OCI-LY1 (cell line): ENCODE measurements around the gene FBXL17.

Source experiments
- H2AFZ ChIP-seq: fragments of 200-600 bp; sonication (generic), shearing (Covaris generic); 2 replicates; pipeline ENCODE4 v1.6.0; 2014; ENCODE audit warnings: antibody characterized with exemption, mild to moderate bottlenecking, low read length
- H3F3A ChIP-seq: fragments of 200-600 bp; sonication (generic), shearing (Covaris generic); 2 replicates; pipeline ENCODE4 v1.6.0; 2014; ENCODE audit warnings: mild to moderate bottlenecking, antibody characterized with exemption, low read length, moderate library complexity; ENCODE audit not compliant: insufficient read depth
- H3K27ac ChIP-seq: fragments of 200-600 bp; sonication (generic); 2 replicates; pipeline ENCODE4 v1.5.1; 2014; ENCODE audit warnings: low read length, mixed run types, mild to moderate bottlenecking, low read depth; ENCODE audit not compliant: poor library complexity, severe bottlenecking
- H3K27me3 ChIP-seq: fragments of 200-600 bp; sonication (generic); 2 replicates; pipeline ENCODE4 v1.6.0; 2014; ENCODE audit warnings: antibody characterized with exemption, mild to moderate bottlenecking, low read length, moderate library complexity; ENCODE audit not compliant: insufficient read depth
- H3K36me3 ChIP-seq: fragments of 200-600 bp; sonication (generic); 2 replicates; pipeline ENCODE4 v1.6.1; 2014; ENCODE audit warnings: mild to moderate bottlenecking, antibody characterized with exemption, low read length, moderate library complexity, mixed read lengths; ENCODE audit not compliant: insufficient read depth
- H3K4me1 ChIP-seq: fragments of 200-600 bp; sonication (generic); 2 replicates; pipeline ENCODE4 v1.5.1; 2014; ENCODE audit warnings: mild to moderate bottlenecking, low read length, moderate library complexity; ENCODE audit not compliant: insufficient read depth, severe bottlenecking
- H3K4me2 ChIP-seq: fragments of 200-600 bp; sonication (generic), shearing (Covaris generic); 2 replicates; pipeline ENCODE4 v1.6.1; 2014; ENCODE audit warnings: low read length
- H3K4me3 ChIP-seq: fragments of 200-600 bp; sonication (generic); 2 replicates; pipeline ENCODE4 v1.5.1; 2014; ENCODE audit warnings: low read length, low read depth, mild to moderate bottlenecking, mixed read lengths; ENCODE audit not compliant: poor library complexity, severe bottlenecking
- H3K79me2 ChIP-seq: fragments of 200-600 bp; shearing (Covaris generic); 2 replicates; pipeline ENCODE4 v1.6.1; 2016; ENCODE audit warnings: mixed run types, low read length, mixed read lengths; ENCODE audit not compliant: insufficient read depth
- H3K9ac ChIP-seq: fragments of 200-600 bp; sonication (generic), shearing (Covaris generic); 2 replicates; pipeline ENCODE4 v1.6.1; 2014; ENCODE audit warnings: mild to moderate bottlenecking, low read length, mixed read lengths
- H3K9me2 ChIP-seq: fragments of 200-600 bp; sonication (generic), shearing (Covaris generic); 2 replicates; pipeline ENCODE4 v1.6.1; 2014; ENCODE audit warnings: low read depth, mild to moderate bottlenecking, low read length, mixed read lengths
- H3K9me3 ChIP-seq: fragments of 200-600 bp; shearing (Covaris generic); 2 replicates; pipeline ENCODE4 v1.6.1; 2014; ENCODE audit warnings: low read length, mixed read lengths
- H4K20me1 ChIP-seq: fragments of 200-600 bp; sonication (generic), shearing (Covaris generic); 2 replicates; pipeline ENCODE4 v1.6.0; 2016; ENCODE audit warnings: mild to moderate bottlenecking, low read length; ENCODE audit not compliant: insufficient read depth
- CTCF ChIP-seq: fragments of 200-600 bp; sonication (generic), shearing (Covaris generic); IDR thresholded peaks from 2 replicates; pipeline ENCODE4 v1.5.1; 2017; ENCODE audit warnings: mild to moderate bottlenecking, antibody characterized with exemption, low read length, moderate library complexity, mixed read lengths
- EZH2 ChIP-seq: fragments of 200-600 bp; sonication (generic), shearing (Covaris generic); IDR thresholded peaks from 2 replicates; pipeline ENCODE4 v1.8.0; 2017; ENCODE audit warnings: borderline replicate concordance, mixed run types, mild to moderate bottlenecking, antibody characterized with exemption, low read length, moderate library complexity, mixed read lengths

The FBXL17 gene

GRCh38 chr5:108344103-108344822 lies 37.6 kb downstream of the FBXL17 start:
- TF ChIP-seq EZH2 (no peak), CTCF (no peak)
- H4K20me1 ChIP-seq, result no peaks in the 10 kb centered on the region
- H3K9ac ChIP-seq, result no peak overlapping the region
- no peaks in the 10 kb centered on the region for H3K9me3 ChIP-seq
- no peak overlapping the region for H3K4me3 ChIP-seq
- H3F3A ChIP-seq, result no peaks in the 10 kb centered on the region
- no peak overlapping the region for H3K27ac ChIP-seq
- H3K4me2 ChIP-seq, result no peak overlapping the region
- H3K4me1 ChIP-seq, result no peaks in the 10 kb centered on the region
- H3K79me2 ChIP-seq, result no peaks in the 10 kb centered on the region
- H3K36me3 ChIP-seq, result no peaks in the 10 kb centered on the region
- H3K27me3 ChIP-seq, result no peaks in the 10 kb centered on the region
- no peak overlapping the region for H2AFZ ChIP-seq
- no peaks in the 10 kb centered on the region for H3K9me2 ChIP-seq

GRCh38 chr5:108341866-108342265 lies 40.0 kb downstream of the FBXL17 start:
- no peaks in the 10 kb centered on the region for H3K4me1 ChIP-seq
- H3K36me3 ChIP-seq, result no peaks in the 10 kb centered on the region
- TF ChIP-seq EZH2 (no peak), CTCF (no peak)
- no peak overlapping the region for H3K27ac ChIP-seq
- H3K9me3 ChIP-seq, result no peaks in the 10 kb centered on the region
- H3F3A ChIP-seq, result no peaks in the 10 kb centered on the region
- no peaks in the 10 kb centered on the region for H3K9me2 ChIP-seq
- no peak overlapping the region for H3K4me3 ChIP-seq
- H3K79me2 ChIP-seq, result no peaks in the 10 kb centered on the region
- H3K4me2 ChIP-seq, result no peak overlapping the region
- H4K20me1 ChIP-seq, result no peaks in the 10 kb centered on the region
- no peak overlapping the region for H2AFZ ChIP-seq
- no peaks in the 10 kb centered on the region for H3K27me3 ChIP-seq
- no peak overlapping the region for H3K9ac ChIP-seq

GRCh38 chr5:108340131-108340530 lies 41.8 kb downstream of the FBXL17 start:
- TF ChIP-seq CTCF (no peak), EZH2 (no peak)
- H3K9me3 ChIP-seq, result no peaks in the 10 kb centered on the region
- H3K9ac ChIP-seq, result no peak overlapping the region
- H3K27me3 ChIP-seq, result no peaks in the 10 kb centered on the region
- no peak overlapping the region for H3K4me3 ChIP-seq
- no peaks in the 10 kb centered on the region for H3F3A ChIP-seq
- no peaks in the 10 kb centered on the region for H3K79me2 ChIP-seq
- H3K27ac ChIP-seq, result no peak overlapping the region
- no peaks in the 10 kb centered on the region for H3K36me3 ChIP-seq
- no peaks in the 10 kb centered on the region for H3K9me2 ChIP-seq
- no peak overlapping the region for H2AFZ ChIP-seq
- no peaks in the 10 kb centered on the region for H4K20me1 ChIP-seq
- no peak overlapping the region for H3K4me2 ChIP-seq
- H3K4me1 ChIP-seq, result no peaks in the 10 kb centered on the region
